HG02678 (cell line): ENCODE measurements around the gene DUSP3.

ENCODE experiments used
- ATAC-seq: cut with Tn5 transposase; IDR thresholded peaks from one replicate; pipeline ENCODE4 v1.9.1; 2021; ENCODE audit warnings: mild to moderate bottlenecking, moderate library complexity; ENCODE audit not compliant: unreplicated experiment

DUSP3 gene

GRCh38 chr17:43737722-43738121 is 41.1 kb downstream of the DUSP3 start:
- no peak for ATAC-seq

- no peak for ATAC-seq
These were observed 42.4 kb downstream of the DUSP3 start for GRCh38 chr17:43736389-43736788.

- no peak for ATAC-seq
These were observed 44.4 kb downstream of the DUSP3 start for GRCh38 chr17:43734376-43734775.

DNA sequence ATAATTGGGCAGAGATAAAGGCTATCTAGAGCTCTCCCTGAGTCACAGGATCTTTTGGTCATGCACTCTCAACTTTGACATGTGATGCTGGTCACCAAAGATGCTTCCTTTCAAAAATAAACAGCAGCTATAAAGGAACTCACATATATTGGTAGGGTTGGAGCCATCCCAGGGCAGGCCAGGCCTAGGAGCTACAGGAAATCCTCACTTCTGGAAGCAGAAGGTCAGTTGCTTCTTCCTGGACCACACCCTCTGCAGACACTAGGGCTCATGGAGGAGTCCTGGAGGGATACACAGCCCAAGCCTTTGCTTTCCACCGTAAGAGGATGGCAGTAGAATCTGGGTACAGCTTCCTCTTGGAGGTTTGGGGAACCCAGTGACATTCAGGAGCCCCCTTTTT is 44.8 kb downstream of the DUSP3 start:
- ATAC-seq, result no peak

GRCh38 chr17:43732958-43733357 is 45.8 kb downstream of the DUSP3 start:
- ATAC-seq, result no peak

- ATAC-seq, result no peak
These were observed 50.7 kb downstream of the DUSP3 start for GRCh38 chr17:43728081-43728480.

DNA sequence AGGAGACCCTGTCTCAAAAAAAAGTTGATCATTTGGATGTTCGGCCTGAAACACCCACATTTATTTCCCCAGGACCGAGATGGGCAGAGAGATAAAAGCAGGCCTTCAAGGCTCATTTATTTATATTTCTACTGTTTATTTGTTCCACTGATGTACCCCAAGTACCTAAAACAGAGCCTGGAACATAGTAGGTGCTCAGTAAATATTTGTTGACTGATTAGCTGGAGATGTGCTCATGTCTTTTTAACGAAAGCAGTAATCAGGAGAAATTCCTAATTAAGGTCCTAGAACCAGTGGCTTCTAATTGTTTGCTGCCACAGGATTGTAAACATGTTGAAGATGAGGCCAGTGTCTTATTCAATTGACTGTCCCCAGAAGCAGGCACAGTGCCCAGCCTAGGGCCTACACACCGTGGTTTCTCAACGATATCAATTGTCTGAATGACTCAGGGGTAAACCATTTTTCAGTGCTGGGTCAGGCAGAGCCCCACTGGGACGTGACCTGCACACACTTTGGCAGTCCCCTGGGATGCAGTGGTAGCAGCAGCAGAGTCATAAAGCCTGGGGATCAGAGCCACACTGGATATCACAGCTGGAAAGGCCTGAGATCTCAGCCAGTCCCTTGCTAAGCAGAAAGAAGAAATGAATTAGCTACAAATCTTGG is 54.9 kb downstream of the DUSP3 start:
- no peak for ATAC-seq

DNA sequence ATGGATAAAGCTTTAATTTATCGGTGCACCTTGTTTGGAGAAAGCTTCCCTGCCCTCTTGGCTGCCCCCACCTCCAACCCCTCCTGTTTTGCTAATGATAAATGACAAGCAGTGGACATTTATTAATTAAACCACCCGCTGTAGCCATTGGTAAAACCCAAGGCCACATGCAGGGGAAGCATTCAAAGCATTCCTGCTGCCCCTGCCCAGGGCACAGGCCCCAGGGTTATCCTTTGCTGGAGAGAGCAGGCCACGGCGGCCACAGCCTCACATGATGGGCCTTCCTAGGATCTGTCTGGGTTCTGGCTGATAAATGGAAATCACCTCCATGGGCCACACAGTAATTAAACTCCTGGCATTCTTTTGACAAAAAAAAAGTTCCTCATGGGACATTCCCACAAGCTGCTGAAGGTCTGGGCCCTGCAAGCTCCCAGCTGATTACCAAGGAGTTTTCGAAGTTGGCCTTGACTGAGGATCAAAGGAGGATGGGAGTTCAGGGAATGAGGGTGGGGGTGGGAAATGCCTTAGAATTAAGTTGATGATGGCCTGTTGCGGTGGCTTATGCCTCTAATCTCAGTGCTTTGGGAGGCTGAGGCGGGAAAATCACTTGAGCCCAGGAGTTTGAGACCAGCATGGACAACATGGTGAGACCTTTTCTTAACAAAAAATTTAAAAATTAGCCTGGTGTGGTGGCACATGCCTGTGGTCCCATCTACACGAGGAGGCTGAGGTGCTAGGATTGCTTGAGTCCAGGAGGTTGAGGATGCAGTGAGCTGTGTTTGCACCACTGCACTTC is 55.7 kb downstream of the DUSP3 start:
- ATAC-seq, result no peak

GRCh38 chr17:43722269-43722619 is 56.5 kb downstream of the DUSP3 start:
- no peak for ATAC-seq

DNA sequence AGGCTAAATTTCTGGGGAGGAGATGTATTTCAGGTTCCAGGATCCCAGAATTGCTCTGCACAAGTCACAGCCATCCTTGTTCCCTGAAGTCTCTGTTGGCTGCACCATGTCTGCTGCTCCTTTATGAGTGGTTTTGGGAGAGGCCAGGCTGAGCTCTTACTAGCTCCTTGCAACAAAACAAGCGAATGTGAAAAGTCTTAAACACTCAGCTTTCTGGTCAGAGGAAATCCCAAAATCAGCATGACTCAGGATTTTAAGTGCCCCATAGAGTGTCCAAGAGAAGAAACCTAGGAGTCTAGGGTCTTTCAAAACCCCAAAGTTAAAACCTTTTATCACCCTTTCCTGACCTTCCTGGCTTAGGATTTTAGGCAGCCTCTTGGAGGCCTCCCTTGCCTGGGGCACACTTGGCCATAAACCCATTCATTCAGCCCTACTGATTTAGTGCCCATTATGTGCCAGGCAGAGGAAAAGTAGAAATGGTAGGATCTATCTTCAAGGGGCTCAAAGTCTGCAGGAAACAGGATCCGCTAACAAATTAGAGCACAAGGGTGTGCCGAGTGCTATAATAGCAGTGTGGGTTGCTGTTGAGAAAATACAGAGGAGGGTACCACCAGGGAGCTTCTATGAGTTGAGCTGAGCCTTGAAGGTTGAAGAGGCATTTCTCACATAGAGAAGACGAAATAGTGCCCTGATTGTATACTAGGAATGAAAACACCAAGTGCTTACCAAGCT is 57.1 kb downstream of the DUSP3 start:
- ATAC-seq, result no peak

GRCh38 chr17:43720311-43721060 is 58.3 kb downstream of the DUSP3 start:
- ATAC-seq, result peak; percentile 83

GRCh38 chr17:43719578-43719977 is 59.2 kb downstream of the DUSP3 start:
- no peak for ATAC-seq

- ATAC-seq, result no peak
These were observed 60.2 kb downstream of the DUSP3 start for GRCh38 chr17:43718544-43718943.

- no peak for ATAC-seq
These were observed 60.9 kb downstream of the DUSP3 start for GRCh38 chr17:43717913-43718312.
